A204.1 (cell line): Measurements from ENCODE around the gene FBH1.

Experiments used
- FAIRE-seq: peaks from 2 replicates; lab custom pipeline; 2012; peaks lifted over from hg19 to GRCh38; lab: Jason Lieb, UNC

Gene FBH1

GRCh38 chr10:5981529-5981928 is 91.5 kb downstream of the FBH1 start:
- no peak for FAIRE-seq

DNA sequence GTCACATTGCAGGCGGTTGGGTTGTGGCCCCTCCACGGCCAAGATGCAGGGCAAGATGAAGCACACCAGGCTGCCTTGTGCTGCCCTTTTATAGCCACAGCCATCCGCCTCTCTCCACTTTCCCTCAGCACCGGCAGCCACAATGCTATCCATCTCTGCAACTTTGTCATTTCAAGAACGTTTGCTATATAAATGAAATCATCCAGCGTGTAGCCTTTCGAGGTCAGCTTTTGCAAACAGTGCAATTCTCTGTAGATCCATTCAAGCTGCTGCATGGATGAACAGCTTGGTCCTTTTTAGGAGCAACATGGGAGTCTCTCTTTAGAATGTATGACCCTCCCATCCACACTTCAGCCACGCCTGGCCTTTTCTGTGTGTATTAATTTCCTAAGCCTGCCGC is 93.7 kb downstream of the FBH1 start:
- FAIRE-seq = no peak

DNA sequence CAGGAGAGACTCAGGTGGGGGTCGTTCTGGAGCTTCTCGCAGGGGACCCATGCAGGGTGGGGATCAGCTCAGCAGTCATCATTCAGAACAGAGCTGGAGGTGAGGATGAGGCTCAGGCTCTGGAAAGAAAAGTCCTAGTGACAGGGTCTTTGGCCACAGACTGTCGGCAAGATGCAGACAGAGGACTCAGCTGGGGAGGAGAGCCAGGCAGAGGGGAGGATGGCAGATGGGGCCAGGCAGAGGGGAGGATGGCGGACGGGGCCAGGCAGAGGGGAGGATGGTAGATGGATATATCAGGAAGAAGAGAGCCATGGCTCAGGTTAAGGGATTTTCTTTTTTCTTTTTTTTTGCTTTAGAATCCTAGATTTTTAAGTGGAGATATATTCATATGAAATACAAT is 95.0 kb downstream of the FBH1 start:
- FAIRE-seq = no peak
